ENCODE measurements around the gene PLIN3. TPM values are rescaled to one million over a fixed set of nuclear protein-coding genes. Genes with fewer than 3 reads are reported as not detected.
"Not testable (repeated sequence)": the region's sequence is repeated elsewhere in the genome, so short reads cannot be mapped to it uniquely, and the experiment has no call there.

Gene PLIN3
- total RNA-seq, 1 experiment from 2014 or later = 207 TPM

GRCh38 chr19:4900879-4901278 lies 33.4 kb upstream of the PLIN3 start:
- POLR2A ChIA-PET; RAD21 ChIA-PET (ENCODE audit: low non-redundant PET in 1 of 2, low total read pairs in 2 of 2, uncharacterized antibody in 2 of 2, unreplicated experiment in 2 of 2); H3K79me2 ChIP-seq (ENCODE audit: insufficient read depth, low read length); CTCF ChIA-PET; H3K27me3 ChIP-seq (ENCODE audit: insufficient read depth, low read length); H3K27ac ChIP-seq (ENCODE audit: low read depth, low read length); DNase-seq (ENCODE audit: low read depth, low spot score); H3K9me2 ChIP-seq (ENCODE audit: insufficient read depth); ATAC-seq; BruUV-seq (replicated peaks); H3K9me3 ChIP-seq (ENCODE audit: control insufficient read depth in 1 of 2, insufficient read depth in 1 of 2, low read depth in 1 of 2, low read length in 2 of 2); H4K20me1 ChIP-seq (ENCODE audit: insufficient read depth); intact Hi-C loops (cut with micrococcal nuclease); H3K4me3 ChIP-seq (replicated peaks in 1 of 2; ENCODE audit: low read depth in 1 of 2, low read length in 2 of 2); H3K36me3 ChIP-seq (ENCODE audit: control insufficient read depth in 1 of 2, insufficient read depth in 2 of 2, low read length in 2 of 2); H3K4me2 ChIP-seq (ENCODE audit: low read length); H2AFZ ChIP-seq (ENCODE audit: low read depth, low read length, poor library complexity, severe bottlenecking); H3K9ac ChIP-seq (ENCODE audit: low read length): not testable (repeated sequence)
- H3K4me1 ChIP-seq (ENCODE audit: control insufficient read depth in 1 of 2, insufficient read depth in 2 of 2, low read length in 2 of 2) = peaks cover 7 to 17% of the 10 kb centered on the region in 2 experiments

- RAD21 ChIA-PET (ENCODE audit: low non-redundant PET in 1 of 2, low total read pairs in 2 of 2, uncharacterized antibody in 2 of 2, unreplicated experiment in 2 of 2) = no interaction called here
- TF ChIP-seq SIN3A (IDR thresholded peaks at IDR 0.05; ENCODE audit: low read depth) (no peak), YY1 (IDR thresholded peaks at IDR 0.05; ENCODE audit: extremely low read depth, insufficient replicate concordance, low read depth, low read length) (no peak), SRF (IDR thresholded peaks at IDR 0.05; ENCODE audit: low read depth) (no peak), JUND (IDR thresholded peaks at IDR 0.05) (no peak), RAD21 (IDR thresholded peaks at IDR 0.05; ENCODE audit: low read depth) (no peak), CTCF (IDR thresholded peaks at IDR 0.05 in 2 of 3, conservative IDR thresholded peaks at IDR 0.05 in 1 of 3; ENCODE audit: borderline replicate concordance in 1 of 3, insufficient read depth in 1 of 3, low read depth in 2 of 3, low read length in 2 of 3) (no peak), EZH2 (IDR thresholded peaks at IDR 0.05) (no peak), POLR2A (IDR thresholded peaks at IDR 0.05; ENCODE audit: borderline replicate concordance, extremely low read depth, insufficient read depth, insufficient read length) (no peak), ZBTB33 (IDR thresholded peaks at IDR 0.05; ENCODE audit: extremely low read depth, insufficient replicate concordance, low read length) (no peak), ZFX (IDR thresholded peaks at IDR 0.05) (no peak), FOSL1 (IDR thresholded peaks at IDR 0.05; ENCODE audit: low read depth) (no peak), SP1 (IDR thresholded peaks at IDR 0.05; ENCODE audit: low read depth) (no peak), CEBPB (IDR thresholded peaks at IDR 0.05; ENCODE audit: low read depth) (no peak), EZH2phosphoT487 (IDR thresholded peaks at IDR 0.05; ENCODE audit: borderline replicate concordance) (no peak), TCF7L2 (IDR thresholded peaks at IDR 0.05; ENCODE audit: borderline replicate concordance, extremely low read depth, insufficient read depth, insufficient read length) (no peak), CBX3 (IDR thresholded peaks at IDR 0.05; ENCODE audit: low read depth) (no peak), ZNF274 (IDR thresholded peaks at IDR 0.05; ENCODE audit: low read depth, low read length) (no peak), POLR2AphosphoS5 (IDR thresholded peaks at IDR 0.05; ENCODE audit: low read depth, low read length) (no peak)
Observed at GRCh38 chr19:4897146-4897545, 29.7 kb upstream of the PLIN3 start.

More at GRCh38 chr19:4897146-4897545, 29.7 kb upstream of the PLIN3 start:
- POLR2A ChIA-PET = interaction anchor here (1.3 kb wide), 1 partner anchor 28 kb away, joined by 4 read pairs; no protein-coding TSS in a partner anchor
- H3K9me2 ChIP-seq (ENCODE audit: insufficient read depth) = no peaks in the 10 kb centered on the region
- intact Hi-C loops (cut with micrococcal nuclease) = no loop called here
- no peak for DNase-seq (ENCODE audit: low read depth, low spot score)
- peaks cover 7 to 19% of the 10 kb centered on the region in 2 experiments for H3K4me1 ChIP-seq (ENCODE audit: control insufficient read depth in 1 of 2, insufficient read depth in 2 of 2, low read length in 2 of 2)
- no peaks in the 10 kb centered on the region for H3K9me3 ChIP-seq (ENCODE audit: control insufficient read depth in 1 of 2, insufficient read depth in 1 of 2, low read depth in 1 of 2, low read length in 2 of 2)
- H2AFZ ChIP-seq (ENCODE audit: low read depth, low read length, poor library complexity, severe bottlenecking) = no peak overlapping the region
- H3K9ac ChIP-seq (ENCODE audit: low read length) = no peak overlapping the region
- no peaks in the 10 kb centered on the region for H3K27me3 ChIP-seq (ENCODE audit: insufficient read depth, low read length)
- BruUV-seq (replicated peaks) = no TSS peak
- no peaks in the 10 kb centered on the region for H3K36me3 ChIP-seq (ENCODE audit: control insufficient read depth in 1 of 2, insufficient read depth in 2 of 2, low read length in 2 of 2)
- no peak overlapping the region for H3K4me3 ChIP-seq (replicated peaks in 1 of 2; ENCODE audit: low read depth in 1 of 2, low read length in 2 of 2)
- no peak overlapping the region for H3K27ac ChIP-seq (ENCODE audit: low read depth, low read length)
- no peak overlapping the region for H3K4me2 ChIP-seq (ENCODE audit: low read length)
- H3K79me2 ChIP-seq (ENCODE audit: insufficient read depth, low read length) = no peaks in the 10 kb centered on the region
- H4K20me1 ChIP-seq (ENCODE audit: insufficient read depth) = no peaks in the 10 kb centered on the region
- CTCF ChIA-PET = interaction anchor here (1.3 to 1.6 kb wide), 2 partner anchors 14 to 87 kb away, joined by 3 to 4 read pairs; no protein-coding TSS in a partner anchor
- ATAC-seq = no peak
